ENCODE measurements around the gene ANKRD18A. TPM values are rescaled to one million over a fixed set of nuclear protein-coding genes. Genes with fewer than 3 reads are reported as not detected.

Gene ANKRD18A
- total RNA-seq, 4 donors from 2014 or later = 1.4 to 72.3 (median 4.7) TPM

DNA sequence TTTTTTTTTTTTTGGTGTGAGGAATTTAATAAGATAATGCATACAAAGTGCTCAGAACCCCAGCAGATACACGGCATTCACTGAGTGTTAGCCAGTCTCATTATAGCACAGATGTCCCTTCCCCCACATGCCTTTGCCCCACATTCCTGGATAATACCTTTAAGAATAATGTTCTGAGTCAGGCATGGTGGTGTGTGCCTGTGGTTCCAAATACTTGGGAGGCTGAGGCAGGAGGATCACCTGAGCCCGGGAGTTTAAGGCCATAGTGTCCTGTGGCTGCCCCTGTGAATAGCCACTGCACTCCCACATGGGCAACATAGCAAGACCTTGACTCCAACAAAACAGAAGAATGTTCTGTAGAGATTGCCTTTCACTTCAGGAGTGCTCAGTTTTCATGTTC lies 24.2 kb upstream of the ANKRD18A start:
- TF ChIP-seq POLR2A (IDR thresholded peaks at IDR 0.05) = no peak
- DNase-seq (ENCODE audit: low spot score in 2 of 2) = no peak
- no peak overlapping the region for H3K4me3 ChIP-seq (ENCODE audit: low read depth, poor library complexity, severe bottlenecking)
- WGBS, 2 donors = 37 to 57% methylated on average over 2 of the region's 2 CpGs
- intact Hi-C loops (cut with DNase I; ENCODE audit: low total_unique reads) = no loop called here

DNA sequence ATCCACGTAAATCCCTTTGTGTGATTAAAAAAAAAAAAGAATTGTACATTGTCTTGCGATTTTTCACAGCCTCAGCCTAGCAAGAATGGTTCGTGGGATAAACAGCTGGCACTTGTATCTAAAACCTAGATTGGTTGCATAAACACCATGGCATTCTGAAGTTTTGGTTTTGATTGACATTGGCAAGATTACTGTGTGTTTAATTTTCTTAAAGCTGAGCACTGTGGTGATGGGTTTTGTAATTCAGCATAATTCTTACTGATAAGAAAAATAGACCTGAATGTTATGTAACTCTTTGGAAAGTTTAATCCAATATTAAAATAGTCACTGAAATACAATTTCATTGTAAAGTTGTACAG lies 23.4 kb upstream of the ANKRD18A start:
- intact Hi-C loops (cut with DNase I; ENCODE audit: low total_unique reads) = no loop called here
- no peak for TF ChIP-seq POLR2A (IDR thresholded peaks at IDR 0.05)
- TF ChIP-seq, protein P1, sequence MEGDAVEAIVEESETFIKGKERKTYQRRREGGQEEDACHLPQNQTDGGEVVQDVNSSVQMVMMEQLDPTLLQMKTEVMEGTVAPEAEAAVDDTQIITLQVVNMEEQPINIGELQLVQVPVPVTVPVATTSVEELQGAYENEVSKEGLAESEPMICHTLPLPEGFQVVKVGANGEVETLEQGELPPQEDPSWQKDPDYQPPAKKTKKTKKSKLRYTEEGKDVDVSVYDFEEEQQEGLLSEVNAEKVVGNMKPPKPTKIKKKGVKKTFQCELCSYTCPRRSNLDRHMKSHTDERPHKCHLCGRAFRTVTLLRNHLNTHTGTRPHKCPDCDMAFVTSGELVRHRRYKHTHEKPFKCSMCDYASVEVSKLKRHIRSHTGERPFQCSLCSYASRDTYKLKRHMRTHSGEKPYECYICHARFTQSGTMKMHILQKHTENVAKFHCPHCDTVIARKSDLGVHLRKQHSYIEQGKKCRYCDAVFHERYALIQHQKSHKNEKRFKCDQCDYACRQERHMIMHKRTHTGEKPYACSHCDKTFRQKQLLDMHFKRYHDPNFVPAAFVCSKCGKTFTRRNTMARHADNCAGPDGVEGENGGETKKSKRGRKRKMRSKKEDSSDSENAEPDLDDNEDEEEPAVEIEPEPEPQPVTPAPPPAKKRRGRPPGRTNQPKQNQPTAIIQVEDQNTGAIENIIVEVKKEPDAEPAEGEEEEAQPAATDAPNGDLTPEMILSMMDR (IDR thresholded peaks at IDR 0.05) = no peak
- DNase-seq (ENCODE audit: low spot score in 2 of 2) = no peak
- 76 to 77% methylated on average over 3 of the region's 3 CpGs for WGBS, 2 donors
- H3K4me3 ChIP-seq (ENCODE audit: low read depth, poor library complexity, severe bottlenecking) = no peak overlapping the region

DNA sequence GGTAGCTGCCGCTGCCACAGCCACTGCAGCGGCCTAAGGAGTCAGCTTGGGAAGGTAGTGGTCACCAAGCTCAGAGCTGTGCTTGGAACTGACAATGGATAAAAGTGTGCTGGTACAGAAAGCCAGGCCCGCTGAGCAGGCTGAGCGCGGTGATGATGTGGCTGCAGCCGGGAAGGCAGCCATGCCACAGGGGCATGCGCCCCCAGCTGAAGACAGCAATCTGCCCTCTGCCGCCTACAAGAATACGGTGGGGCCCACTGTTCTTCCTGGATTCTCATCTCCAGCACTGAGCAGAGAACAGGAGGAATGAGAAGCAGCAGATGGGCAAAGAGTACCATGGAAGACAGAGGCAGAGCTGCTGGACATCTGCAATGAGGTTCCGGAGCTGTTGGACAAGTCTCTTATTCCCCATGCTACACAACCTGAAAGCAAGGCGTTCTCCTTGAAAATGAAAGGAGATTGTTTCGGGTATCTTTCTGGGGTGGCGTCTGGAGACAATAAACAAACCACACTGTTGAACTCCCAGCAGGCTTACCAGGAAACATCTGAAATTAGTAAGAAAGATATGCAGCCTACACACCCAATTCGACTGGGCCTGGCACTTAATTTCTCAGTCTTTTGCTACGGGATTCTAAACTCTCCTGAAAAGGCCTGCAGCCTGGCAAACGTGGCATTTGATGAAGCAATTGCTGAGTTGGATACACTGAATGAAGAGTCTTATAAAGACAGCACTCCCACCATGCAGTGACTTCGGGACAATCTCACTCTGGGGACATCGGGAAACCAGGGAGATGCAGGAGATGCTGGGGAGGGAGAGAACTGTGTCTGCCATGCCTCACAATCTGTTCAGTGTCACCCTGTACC lies 22.8 kb upstream of the ANKRD18A start:
- no peak overlapping the region for H3K4me3 ChIP-seq (ENCODE audit: low read depth, poor library complexity, severe bottlenecking)
- TF ChIP-seq POLR2A (IDR thresholded peaks at IDR 0.05) = no peak
- TF ChIP-seq, protein P1 (IDR thresholded peaks at IDR 0.05) = no peak
- intact Hi-C loops (cut with DNase I; ENCODE audit: low total_unique reads) = no loop called here
- 77 to 83% methylated on average over 18 of the region's 18 CpGs for WGBS, 2 donors
- DNase-seq (ENCODE audit: low spot score in 2 of 2) = no peak

DNA sequence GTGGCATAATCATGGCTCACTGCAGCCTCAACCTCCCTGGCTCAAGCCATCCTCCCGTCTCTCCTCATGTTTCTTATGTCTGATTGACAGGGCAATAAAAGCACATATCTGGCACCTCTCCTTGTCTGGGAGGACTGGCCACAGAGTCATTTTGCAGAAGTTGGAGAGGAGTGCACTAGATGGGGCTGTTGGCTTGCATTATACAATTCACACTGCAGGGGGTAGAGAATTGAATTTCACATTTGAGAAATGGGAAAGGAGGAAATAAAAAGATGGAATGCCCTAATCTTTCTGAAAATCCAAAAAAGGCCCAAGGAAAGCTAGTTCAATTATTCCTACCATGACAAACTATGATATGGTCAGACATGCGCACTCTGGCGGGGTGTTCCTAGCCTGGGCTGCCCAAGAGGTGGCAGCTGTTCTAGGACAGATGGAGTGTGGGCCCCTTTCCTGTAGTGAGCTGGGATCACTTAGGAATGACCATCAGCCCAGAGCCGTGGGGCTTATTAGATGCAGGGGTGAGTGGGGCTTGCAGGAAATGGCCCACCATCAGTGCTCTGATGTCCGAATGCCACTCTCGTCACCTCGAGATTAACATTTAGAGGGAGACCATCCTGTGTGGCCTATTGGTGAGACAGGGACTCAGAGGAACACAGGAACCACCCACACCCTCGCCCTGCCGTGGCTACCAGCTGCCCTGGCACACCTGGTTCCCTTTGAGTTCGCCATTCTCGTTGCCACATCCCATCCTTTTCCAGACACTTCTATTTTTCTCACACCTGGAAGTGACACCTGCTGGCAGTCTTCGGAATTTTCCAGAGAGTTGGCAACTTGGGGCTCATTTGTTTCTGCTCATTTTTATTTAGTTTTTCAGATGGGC lies 21.8 kb upstream of the ANKRD18A start:
- intact Hi-C loops (cut with DNase I; ENCODE audit: low total_unique reads) = no loop called here
- TF ChIP-seq POLR2A (IDR thresholded peaks at IDR 0.05) = no peak
- TF ChIP-seq, protein P1 (IDR thresholded peaks at IDR 0.05) = no peak
- no peak overlapping the region for H3K4me3 ChIP-seq (ENCODE audit: low read depth, poor library complexity, severe bottlenecking)
- WGBS, 2 donors = 55 to 60% methylated on average over 12 of the region's 12 CpGs
- no peak for DNase-seq (ENCODE audit: low spot score in 2 of 2)

DNA sequence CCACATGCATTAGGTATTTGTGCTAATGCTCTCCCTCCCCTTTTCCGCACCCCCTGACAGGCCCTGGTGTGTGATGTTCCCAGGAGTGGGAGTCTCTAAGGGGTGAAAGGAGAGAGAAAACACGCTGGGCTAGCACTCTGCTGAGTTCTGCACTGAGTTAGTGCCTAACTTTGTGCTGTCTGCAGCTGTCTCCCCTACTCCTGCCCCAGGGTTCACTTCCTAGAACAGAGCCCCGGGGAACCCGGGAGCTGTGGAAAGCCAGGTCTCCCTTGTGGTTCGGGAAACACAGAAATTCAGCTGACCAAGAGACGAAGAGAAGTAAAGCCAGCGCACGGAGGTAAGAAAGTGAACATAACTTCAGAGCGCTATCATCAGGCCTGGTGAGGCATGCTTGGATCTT lies 20.7 kb upstream of the ANKRD18A start:
- H3K4me3 ChIP-seq (ENCODE audit: low read depth, poor library complexity, severe bottlenecking) = no peak overlapping the region
- no peak for DNase-seq (ENCODE audit: low spot score in 2 of 2)
- 88 to 92% methylated on average over 9 of the region's 9 CpGs for WGBS, 2 donors
- TF ChIP-seq, protein P1 (IDR thresholded peaks at IDR 0.05) = no peak
- no peak for TF ChIP-seq POLR2A (IDR thresholded peaks at IDR 0.05)
- intact Hi-C loops (cut with DNase I; ENCODE audit: low total_unique reads) = no loop called here

DNA sequence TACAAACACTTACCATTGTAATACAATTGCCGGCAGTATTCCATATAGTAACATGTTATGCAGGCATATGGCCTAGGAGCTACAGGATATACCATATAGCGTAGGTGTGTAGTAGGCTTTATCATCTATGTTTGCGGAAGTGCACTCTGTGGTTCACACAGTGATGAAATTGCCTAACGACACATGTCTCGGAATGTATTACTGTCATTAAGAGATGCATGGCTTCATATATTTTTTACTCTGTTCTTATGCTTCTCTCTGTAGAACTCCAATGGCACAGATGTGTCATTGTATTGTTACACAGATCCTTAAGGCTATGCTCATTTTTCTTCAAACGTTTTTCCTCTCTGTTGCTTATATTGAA lies 19.2 kb upstream of the ANKRD18A start:
- DNase-seq (ENCODE audit: low spot score in 2 of 2) = no peak
- TF ChIP-seq, protein P1 (IDR thresholded peaks at IDR 0.05) = no peak
- TF ChIP-seq POLR2A (IDR thresholded peaks at IDR 0.05) = no peak
- no peak overlapping the region for H3K4me3 ChIP-seq (ENCODE audit: low read depth, poor library complexity, severe bottlenecking)
- WGBS, 2 donors = 83% methylated on average over 6 of the region's 6 CpGs
- intact Hi-C loops (cut with DNase I; ENCODE audit: low total_unique reads) = no loop called here
